Testis (tissue), 5 donors: Measurements from ENCODE around the gene RIC3. TPM values are rescaled to one million over a fixed set of nuclear protein-coding genes. Genes with fewer than 3 reads are reported as not detected.

Experiments
- DNase-seq: peaks from one replicate; pipeline ENCODE4 v3.0.0-alpha.2; 2019
- H3K27ac ChIP-seq, 2 donors: fragments of 200-600 bp; sonication (generic); one replicate each; pipeline ENCODE4 v1.5.1; 2019
- H3K27me3 ChIP-seq: fragments of 200-600 bp; sonication (generic); one replicate; pipeline ENCODE4 v1.5.1; 2019
- H3K36me3 ChIP-seq: fragments of 200-600 bp; sonication (generic); one replicate; pipeline ENCODE4 v1.5.1; 2017; ENCODE audit warnings: low read depth; ENCODE audit errors: missing control alignments
- H3K4me1 ChIP-seq: fragments of 200-600 bp; sonication (generic); one replicate; pipeline ENCODE4 v1.5.1; 2019
- H3K4me3 ChIP-seq, 2 donors: fragments of 200-600 bp; sonication (generic); one replicate each; pipeline ENCODE4 v1.5.1; 2017 to 2019
- H3K9me3 ChIP-seq: fragments of 200-600 bp; sonication (generic); one replicate; pipeline ENCODE4 v1.5.1; 2017
- POLR2A ChIP-seq: fragments of 450-650 bp; IDR thresholded peaks from one replicate; pipeline ENCODE4 v1.6.1; 2017; ENCODE audit warnings: antibody characterized with exemption, mild to moderate bottlenecking, moderate library complexity
- WGBS, 2 donors: methylation state at CpG; one replicate each; pipeline ENCODE4 v1.1.5; 2018; 5-methylcytosine and 5-hydroxymethylcytosine counted together
- intact Hi-C: fragments of 100-400 bp; cut with DNase I; formaldehyde crosslinking; loops from one replicate; pipeline ENCODE4 v1.15.1; 2023; ENCODE audit warnings: low total_unique reads
- long read RNA-seq, 2 donors: transcript quantifications; one replicate each; lab custom pipeline, GENCODE V29; 2026
- polyA plus RNA-seq: library from polyadenylated mRNA; stranded (reverse); fragments of 350-450 nt; fragmentation: Illumina TruSeq; extraction: RNeasy Lipid Tissue Mini Kit (QIAGEN cat#74804); gene quantifications from one replicate; pipeline ENCODE4 v1.2.3, GENCODE V29; 2014; ENCODE audit warnings: low read depth, low replicate concordance; ENCODE audit not compliant: insufficient read depth
- total RNA-seq, 2 donors: library from RNA; depleted of rRNA; stranded (reverse); fragments of >200 nt; gene quantifications; one replicate each; pipeline ENCODE4 v1.2.3, GENCODE V29; 2016
- TF ChIP-seq, protein P1 (sequence below), 3 experiments: fragments of 450-650 bp in 2 of 3; fragments of 200-600 bp in 1 of 3; sonication (generic) in 1 of 3; IDR thresholded peaks; one replicate each; pipeline ENCODE4 v1.5.1; 2016 to 2019; ENCODE audit warnings: antibody characterized with exemption in 3 of 3, mild to moderate bottlenecking in 2 of 3, moderate library complexity in 1 of 3

Gene RIC3, protein sequence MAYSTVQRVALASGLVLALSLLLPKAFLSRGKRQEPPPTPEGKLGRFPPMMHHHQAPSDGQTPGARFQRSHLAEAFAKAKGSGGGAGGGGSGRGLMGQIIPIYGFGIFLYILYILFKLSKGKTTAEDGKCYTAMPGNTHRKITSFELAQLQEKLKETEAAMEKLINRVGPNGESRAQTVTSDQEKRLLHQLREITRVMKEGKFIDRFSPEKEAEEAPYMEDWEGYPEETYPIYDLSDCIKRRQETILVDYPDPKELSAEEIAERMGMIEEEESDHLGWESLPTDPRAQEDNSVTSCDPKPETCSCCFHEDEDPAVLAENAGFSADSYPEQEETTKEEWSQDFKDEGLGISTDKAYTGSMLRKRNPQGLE
- 10 to 100 TPM; 42.3 to 48.6 TPM for total RNA-seq
- 18.7 TPM for polyA plus RNA-seq
- long read RNA-seq, donor 1, partial matches to known transcripts, result 0 of 2 reads
- long read RNA-seq, donor 1, other reads (novel, unspliced or antisense), result 0 of 2 reads
- long read RNA-seq, donor 2, partial matches to known transcripts, result 0 of 1 reads
- long read RNA-seq, donor 2, other reads (novel, unspliced or antisense), result 0 of 1 reads

DNA sequence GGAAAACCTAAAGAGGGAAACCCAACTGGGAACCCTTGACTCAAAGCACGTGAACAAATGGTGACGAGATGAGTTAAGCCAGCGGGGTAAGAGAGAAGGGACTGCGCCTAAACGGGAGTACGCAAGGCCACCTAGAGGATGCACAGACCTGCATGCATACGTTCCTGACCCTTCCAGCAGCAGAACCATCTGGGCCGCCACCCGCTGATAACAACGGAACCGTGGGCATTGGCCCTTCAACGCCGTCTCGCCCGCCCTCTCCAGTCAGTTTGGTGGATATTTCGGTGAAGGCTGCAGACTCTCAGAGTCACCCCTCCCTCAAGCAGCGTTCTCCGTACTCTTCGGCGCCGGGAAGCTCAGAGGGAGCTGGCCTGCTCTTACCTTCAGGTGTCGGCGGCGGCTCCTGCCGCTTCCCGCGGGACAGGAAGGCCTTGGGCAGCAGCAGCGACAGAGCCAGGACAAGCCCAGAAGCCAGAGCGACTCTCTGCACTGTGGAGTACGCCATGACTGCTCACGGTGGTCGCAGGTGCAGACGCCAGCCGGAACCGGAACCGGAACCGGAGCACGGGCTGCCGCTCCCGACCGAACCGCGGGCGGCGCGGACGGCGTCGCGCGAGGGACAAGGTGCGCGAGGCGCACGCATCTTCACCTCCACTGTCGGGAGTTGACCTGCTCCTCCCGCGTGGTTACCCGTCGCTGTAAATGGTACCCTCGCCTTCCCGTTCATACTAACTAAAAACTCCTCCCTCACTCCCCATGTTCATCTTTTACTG, at the start of gene RIC3:
Gene RIC3 (minus strand): TSS at position 541 of the 773 bp plus-strand sequence. CDS start 36 bp downstream, at position 505.
- WGBS, 2 donors, result 1% methylated on average over 45 to 62 of the region's 62 CpGs
- no peaks in the 10 kb centered on the region for H3K36me3 ChIP-seq
- no peaks in the 10 kb centered on the region for H3K27me3 ChIP-seq
- peak within 1 kb of the TSS in 1 of 2 donors; percentile 68 for H3K27ac ChIP-seq
- peak within 1 kb of the TSS; percentile 69 to 76 for H3K4me3 ChIP-seq
- TF ChIP-seq, protein P1, sequence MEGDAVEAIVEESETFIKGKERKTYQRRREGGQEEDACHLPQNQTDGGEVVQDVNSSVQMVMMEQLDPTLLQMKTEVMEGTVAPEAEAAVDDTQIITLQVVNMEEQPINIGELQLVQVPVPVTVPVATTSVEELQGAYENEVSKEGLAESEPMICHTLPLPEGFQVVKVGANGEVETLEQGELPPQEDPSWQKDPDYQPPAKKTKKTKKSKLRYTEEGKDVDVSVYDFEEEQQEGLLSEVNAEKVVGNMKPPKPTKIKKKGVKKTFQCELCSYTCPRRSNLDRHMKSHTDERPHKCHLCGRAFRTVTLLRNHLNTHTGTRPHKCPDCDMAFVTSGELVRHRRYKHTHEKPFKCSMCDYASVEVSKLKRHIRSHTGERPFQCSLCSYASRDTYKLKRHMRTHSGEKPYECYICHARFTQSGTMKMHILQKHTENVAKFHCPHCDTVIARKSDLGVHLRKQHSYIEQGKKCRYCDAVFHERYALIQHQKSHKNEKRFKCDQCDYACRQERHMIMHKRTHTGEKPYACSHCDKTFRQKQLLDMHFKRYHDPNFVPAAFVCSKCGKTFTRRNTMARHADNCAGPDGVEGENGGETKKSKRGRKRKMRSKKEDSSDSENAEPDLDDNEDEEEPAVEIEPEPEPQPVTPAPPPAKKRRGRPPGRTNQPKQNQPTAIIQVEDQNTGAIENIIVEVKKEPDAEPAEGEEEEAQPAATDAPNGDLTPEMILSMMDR (IDR thresholded peaks at IDR 0.05), result peak in 1 of 3 experiments; percentile 10
- no peak for TF ChIP-seq POLR2A
- no peaks in the 10 kb centered on the region for H3K9me3 ChIP-seq
- peaks cover 3% of the 10 kb centered on the region for H3K4me1 ChIP-seq
- intact Hi-C loops, result no loop called here
- DNase-seq, result peak; percentile 85

DNA sequence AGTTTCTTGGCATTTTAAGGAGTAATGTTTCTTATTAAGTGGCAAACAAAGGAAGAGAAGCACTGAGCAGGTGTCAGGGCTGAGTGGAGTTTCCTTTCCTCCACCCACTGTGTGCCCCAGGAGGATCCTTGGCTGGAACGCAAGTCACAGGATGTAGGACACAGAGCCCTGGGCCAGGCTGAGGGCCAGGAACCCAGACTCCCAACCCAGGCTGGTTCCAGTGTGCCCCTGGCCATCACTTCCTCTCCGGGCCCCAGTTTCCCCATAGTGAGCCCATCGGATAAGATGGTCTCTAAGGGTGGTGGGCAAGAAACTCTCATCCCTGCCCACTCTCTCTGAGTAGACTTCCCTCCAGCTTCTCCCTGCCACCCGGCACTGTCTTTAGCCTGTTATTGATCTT, 49.6 kb upstream of the RIC3 start:
- H3K27me3 ChIP-seq, result no peaks in the 10 kb centered on the region
- WGBS, 2 donors, result 76 to 82% methylated on average over 4 of the region's 4 CpGs

GRCh38 chr11:8217926-8218325, 49.1 kb upstream of the RIC3 start:
- Histone ChIP-seq H3K27me3 (no peaks in the 10 kb centered on the region), H3K9me3 (no peaks in the 10 kb centered on the region), H3K27ac (no peak overlapping the region), H3K36me3 (no peaks in the 10 kb centered on the region), H3K4me1 (no peaks in the 10 kb centered on the region), H3K4me3 (no peak overlapping the region)
- intact Hi-C loops, result no loop called here
- WGBS, 2 donors, result 83 to 92% methylated on average over 11 of the region's 11 CpGs
- TF ChIP-seq, protein P1 (IDR thresholded peaks at IDR 0.05), result no peak
- no peak for TF ChIP-seq POLR2A
- DNase-seq, result no peak

More for the DNA sequence above, 49.6 kb upstream of the RIC3 start:
- Histone ChIP-seq H3K27ac (no peak overlapping the region), H3K4me1 (no peaks in the 10 kb centered on the region), H3K4me3 (no peak overlapping the region), H3K36me3 (no peaks in the 10 kb centered on the region), H3K9me3 (no peaks in the 10 kb centered on the region)
- no peak for DNase-seq
- TF ChIP-seq, protein P1 (IDR thresholded peaks at IDR 0.05), result no peak
- TF ChIP-seq POLR2A, result no peak
- intact Hi-C loops, result no loop called here

DNA sequence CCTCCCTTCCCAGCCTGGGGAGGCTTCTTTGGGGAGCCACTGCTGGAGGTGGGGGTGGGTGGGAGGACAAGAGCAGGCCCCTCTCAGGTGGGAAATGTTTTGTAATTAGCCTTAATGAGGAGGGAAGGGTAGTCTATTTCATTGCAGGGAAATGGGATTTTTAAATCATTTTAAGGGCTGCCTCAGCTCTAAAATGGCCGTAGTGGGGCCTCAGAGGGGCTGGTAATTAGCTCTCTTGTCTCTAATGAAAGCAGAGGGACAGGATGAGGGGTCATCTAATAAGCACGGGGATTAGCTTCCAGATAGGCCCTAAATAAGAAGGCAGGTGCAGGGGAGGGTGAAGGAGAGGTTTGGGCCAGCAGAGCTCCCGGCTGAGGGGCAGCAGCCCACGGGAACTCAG, 48.3 kb upstream of the RIC3 start:
- Histone ChIP-seq H3K27ac (no peak overlapping the region), H3K27me3 (no peaks in the 10 kb centered on the region), H3K4me3 (no peak overlapping the region), H3K9me3 (no peaks in the 10 kb centered on the region), H3K4me1 (no peaks in the 10 kb centered on the region), H3K36me3 (no peaks in the 10 kb centered on the region)
- intact Hi-C loops, result no loop called here
- TF ChIP-seq, protein P1 (IDR thresholded peaks at IDR 0.05), result no peak
- no peak for TF ChIP-seq POLR2A
- 79 to 89% methylated on average over 4 of the region's 4 CpGs for WGBS, 2 donors
- no peak for DNase-seq
